Measurements from ENCODE around the gene SPTBN2. TPM values are rescaled to one million over a fixed set of nuclear protein-coding genes. Genes with fewer than 3 reads are reported as not detected.

SPTBN2 gene
- total RNA-seq, 1 experiment from 2014 or later, result 18.5 TPM

GRCh38 chr11:66663741-66664296 is 65.2 kb downstream of the SPTBN2 start:
- no peak for ATAC-seq
- RAD21 ChIA-PET (ENCODE audit: low non-redundant PET in 1 of 2, low total read pairs in 2 of 2, uncharacterized antibody in 2 of 2, unreplicated experiment in 2 of 2), result interaction anchor here in 1 of 2 experiments (0.7 kb wide), 1 partner anchor 256 kb away, joined by 4 read pairs; no protein-coding TSS in a partner anchor
- Histone ChIP-seq H2AFZ (ENCODE audit: low read depth, low read length, poor library complexity, severe bottlenecking) (no peak overlapping the region), H3K4me3 (replicated peaks in 1 of 2; ENCODE audit: low read depth in 1 of 2, low read length in 2 of 2) (no peak overlapping the region), H3K27me3 (ENCODE audit: insufficient read depth, low read length) (no peaks in the 10 kb centered on the region), H4K20me1 (ENCODE audit: insufficient read depth) (peaks cover 11% of the 10 kb centered on the region; the same call in 1 of the 2 replicates), H3K27ac (ENCODE audit: low read depth, low read length) (no peak overlapping the region), H3K9ac (ENCODE audit: low read length) (no peak overlapping the region), H3K9me2 (ENCODE audit: insufficient read depth) (no peaks in the 10 kb centered on the region), H3K79me2 (ENCODE audit: insufficient read depth, low read length) (peaks cover 96% of the 10 kb centered on the region), H3K9me3 (ENCODE audit: control insufficient read depth in 1 of 2, insufficient read depth in 1 of 2, low read depth in 1 of 2, low read length in 2 of 2) (no peaks in the 10 kb centered on the region), H3K4me1 (ENCODE audit: control insufficient read depth in 1 of 2, insufficient read depth in 2 of 2, low read length in 2 of 2) (no peaks in the 10 kb centered on the region), H3K36me3 (ENCODE audit: control insufficient read depth in 1 of 2, insufficient read depth in 2 of 2, low read length in 2 of 2) (peaks cover 35 to 38% of the 10 kb centered on the region in 2 experiments; a peak in 3 of 4 replicates), H3K4me2 (ENCODE audit: low read length) (no peak overlapping the region)
- POLR2A ChIA-PET, result interaction anchor here (1.5 kb wide), 1 partner anchor 14 kb away, joined by 4 read pairs; the partner anchor contains the start of gene RBM4B
- intact Hi-C loops (cut with micrococcal nuclease), result no loop called here
- CTCF ChIA-PET, result no interaction called here
- no TSS peak for BruUV-seq (replicated peaks)
- TF ChIP-seq CBX3 (IDR thresholded peaks at IDR 0.05; ENCODE audit: low read depth), result no peak
- no peak for TF ChIP-seq JUND (IDR thresholded peaks at IDR 0.05)
- TF ChIP-seq POLR2A (IDR thresholded peaks at IDR 0.05; ENCODE audit: borderline replicate concordance, extremely low read depth, insufficient read depth, insufficient read length), result no peak
- no peak for TF ChIP-seq MAX (IDR thresholded peaks at IDR 0.05)
- no peak for TF ChIP-seq ZFX (IDR thresholded peaks at IDR 0.05)
- TF ChIP-seq ZBTB33 (IDR thresholded peaks at IDR 0.05; ENCODE audit: extremely low read depth, insufficient replicate concordance, low read length), result no peak
- no peak for TF ChIP-seq SP1 (IDR thresholded peaks at IDR 0.05; ENCODE audit: low read depth)
- no peak for TF ChIP-seq ZNF274 (IDR thresholded peaks at IDR 0.05; ENCODE audit: low read depth, low read length)
- TF ChIP-seq SIN3A (IDR thresholded peaks at IDR 0.05; ENCODE audit: low read depth), result no peak
- TF ChIP-seq ATF3 (IDR thresholded peaks at IDR 0.05), result no peak
- TF ChIP-seq, protein P1, sequence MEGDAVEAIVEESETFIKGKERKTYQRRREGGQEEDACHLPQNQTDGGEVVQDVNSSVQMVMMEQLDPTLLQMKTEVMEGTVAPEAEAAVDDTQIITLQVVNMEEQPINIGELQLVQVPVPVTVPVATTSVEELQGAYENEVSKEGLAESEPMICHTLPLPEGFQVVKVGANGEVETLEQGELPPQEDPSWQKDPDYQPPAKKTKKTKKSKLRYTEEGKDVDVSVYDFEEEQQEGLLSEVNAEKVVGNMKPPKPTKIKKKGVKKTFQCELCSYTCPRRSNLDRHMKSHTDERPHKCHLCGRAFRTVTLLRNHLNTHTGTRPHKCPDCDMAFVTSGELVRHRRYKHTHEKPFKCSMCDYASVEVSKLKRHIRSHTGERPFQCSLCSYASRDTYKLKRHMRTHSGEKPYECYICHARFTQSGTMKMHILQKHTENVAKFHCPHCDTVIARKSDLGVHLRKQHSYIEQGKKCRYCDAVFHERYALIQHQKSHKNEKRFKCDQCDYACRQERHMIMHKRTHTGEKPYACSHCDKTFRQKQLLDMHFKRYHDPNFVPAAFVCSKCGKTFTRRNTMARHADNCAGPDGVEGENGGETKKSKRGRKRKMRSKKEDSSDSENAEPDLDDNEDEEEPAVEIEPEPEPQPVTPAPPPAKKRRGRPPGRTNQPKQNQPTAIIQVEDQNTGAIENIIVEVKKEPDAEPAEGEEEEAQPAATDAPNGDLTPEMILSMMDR (IDR thresholded peaks at IDR 0.05 in 2 of 3, conservative IDR thresholded peaks at IDR 0.05 in 1 of 3; ENCODE audit: borderline replicate concordance in 1 of 3, insufficient read depth in 1 of 3, low read depth in 2 of 3, low read length in 2 of 3), result no peak
- TF ChIP-seq, protein P2, sequence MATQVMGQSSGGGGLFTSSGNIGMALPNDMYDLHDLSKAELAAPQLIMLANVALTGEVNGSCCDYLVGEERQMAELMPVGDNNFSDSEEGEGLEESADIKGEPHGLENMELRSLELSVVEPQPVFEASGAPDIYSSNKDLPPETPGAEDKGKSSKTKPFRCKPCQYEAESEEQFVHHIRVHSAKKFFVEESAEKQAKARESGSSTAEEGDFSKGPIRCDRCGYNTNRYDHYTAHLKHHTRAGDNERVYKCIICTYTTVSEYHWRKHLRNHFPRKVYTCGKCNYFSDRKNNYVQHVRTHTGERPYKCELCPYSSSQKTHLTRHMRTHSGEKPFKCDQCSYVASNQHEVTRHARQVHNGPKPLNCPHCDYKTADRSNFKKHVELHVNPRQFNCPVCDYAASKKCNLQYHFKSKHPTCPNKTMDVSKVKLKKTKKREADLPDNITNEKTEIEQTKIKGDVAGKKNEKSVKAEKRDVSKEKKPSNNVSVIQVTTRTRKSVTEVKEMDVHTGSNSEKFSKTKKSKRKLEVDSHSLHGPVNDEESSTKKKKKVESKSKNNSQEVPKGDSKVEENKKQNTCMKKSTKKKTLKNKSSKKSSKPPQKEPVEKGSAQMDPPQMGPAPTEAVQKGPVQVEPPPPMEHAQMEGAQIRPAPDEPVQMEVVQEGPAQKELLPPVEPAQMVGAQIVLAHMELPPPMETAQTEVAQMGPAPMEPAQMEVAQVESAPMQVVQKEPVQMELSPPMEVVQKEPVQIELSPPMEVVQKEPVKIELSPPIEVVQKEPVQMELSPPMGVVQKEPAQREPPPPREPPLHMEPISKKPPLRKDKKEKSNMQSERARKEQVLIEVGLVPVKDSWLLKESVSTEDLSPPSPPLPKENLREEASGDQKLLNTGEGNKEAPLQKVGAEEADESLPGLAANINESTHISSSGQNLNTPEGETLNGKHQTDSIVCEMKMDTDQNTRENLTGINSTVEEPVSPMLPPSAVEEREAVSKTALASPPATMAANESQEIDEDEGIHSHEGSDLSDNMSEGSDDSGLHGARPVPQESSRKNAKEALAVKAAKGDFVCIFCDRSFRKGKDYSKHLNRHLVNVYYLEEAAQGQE (IDR thresholded peaks at IDR 0.05; ENCODE audit: low read depth), result no peak
- no peak for TF ChIP-seq FOSL1 (IDR thresholded peaks at IDR 0.05; ENCODE audit: low read depth)
- TF ChIP-seq EZH2 (IDR thresholded peaks at IDR 0.05), result no peak
- DNase-seq (ENCODE audit: low read depth, low spot score), result no peak

Data from HCT116 (cell line).